Esophagus squamous epithelium (tissue), 5 donors: ENCODE data around the gene ITPKB. TPM values are rescaled to one million over a fixed set of nuclear protein-coding genes. Genes with fewer than 3 reads are reported as not detected.

Source experiments
- DNase-seq: peaks from one replicate; lab custom pipeline; 2025; lab: John Stamatoyannopoulos, UW
- H3K27ac ChIP-seq, 4 donors: fragments of 200-600 bp; sonication (generic); one replicate each; pipeline ENCODE4 v1.5.1; 2016 to 2019; ENCODE audit warnings: mild to moderate bottlenecking in 1 of 4
- H3K27me3 ChIP-seq, 4 donors: fragments of 200-600 bp; sonication (generic); 1 replicate in 3 of 4; 2 replicates in 1 of 4; pipeline versions ENCODE4 v1.5.1 to v1.6.0; 2017 to 2021; ENCODE audit warnings: antibody characterized with exemption in 1 of 4
- H3K36me3 ChIP-seq, 3 donors: fragments of 200-600 bp; sonication (generic); one replicate each; pipeline ENCODE4 v1.5.1; 2016 to 2019
- H3K4me1 ChIP-seq, 3 donors: fragments of 200-600 bp; sonication (generic); one replicate each; pipeline ENCODE4 v1.5.1; 2017 to 2019
- H3K4me3 ChIP-seq, 4 donors: fragments of 200-600 bp; sonication (generic); 1 replicate in 3 of 4; 2 replicates in 1 of 4; pipeline ENCODE4 v1.5.1; 2016 to 2019; ENCODE audit warnings: mild to moderate bottlenecking in 2 of 4, moderate library complexity in 1 of 4
- H3K9me3 ChIP-seq, 3 donors: fragments of 200-600 bp; sonication (generic); one replicate each; pipeline ENCODE4 v1.5.1; 2016 to 2019
- POLR2A ChIP-seq, 4 donors: fragments of 450-650 bp; IDR thresholded peaks; one replicate each; pipeline ENCODE4 v1.6.1; 2017; ENCODE audit warnings: antibody characterized with exemption in 4 of 4, mild to moderate bottlenecking in 4 of 4, moderate library complexity in 3 of 4
- WGBS, 2 donors: methylation state at CpG; one replicate each; pipeline ENCODE4 v1.1.5; 2018; 5-methylcytosine and 5-hydroxymethylcytosine counted together
- intact Hi-C: fragments of 100-400 bp; cut with DNase I; formaldehyde crosslinking; loops from one replicate; pipeline ENCODE4 v1.15.0; 2022
- total RNA-seq, 4 donors: library from RNA; depleted of rRNA; stranded (reverse); fragments of >200 nt; gene quantifications; one replicate each; pipeline ENCODE4 v1.1.0, GENCODE V29; 2016
- TF ChIP-seq, protein P1 (sequence below), 6 experiments: fragments of 450-650 bp in 4 of 6; fragments of 200-600 bp in 2 of 6; sonication (generic) in 2 of 6; IDR thresholded peaks; one replicate each; pipeline ENCODE4 v1.5.1; 2016 to 2019; ENCODE audit warnings: antibody characterized with exemption in 6 of 6, mild to moderate bottlenecking in 4 of 6, moderate library complexity in 4 of 6
- donor health status: DM: yes; HTN: yes; CAD: no.

ITPKB gene
- total RNA-seq, 4 donors from 2014 or later, result 10.7 to 22.3 (median 15.9) TPM

DNA sequence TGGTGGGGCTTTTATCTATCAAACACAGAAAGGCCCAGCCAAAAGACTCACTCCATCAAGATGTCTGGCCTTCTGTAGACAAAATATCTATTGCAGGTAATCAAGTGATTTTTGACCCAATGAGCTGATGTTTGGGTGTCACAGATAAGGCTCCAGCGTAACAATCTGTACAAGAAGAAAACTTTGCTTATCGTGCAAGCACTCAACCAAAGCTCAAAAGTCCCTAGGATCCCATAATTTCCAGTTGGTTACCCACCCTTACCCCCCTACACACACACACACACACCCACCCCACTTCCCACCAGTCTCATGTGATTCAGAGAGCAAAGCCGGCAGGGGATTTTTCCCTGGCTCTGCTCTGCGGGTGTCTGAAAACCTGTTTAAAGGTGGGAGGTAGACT lies 5.8 kb downstream of the ITPKB start:
- WGBS, 2 donors, result 46 to 78% methylated on average over 4 of the region's 4 CpGs
- H3K4me1 ChIP-seq, result peaks cover 24 to 85% (median 60%) of the 10 kb centered on the region in 3 donors
- intact Hi-C loops, result loop anchor here (10.0 kb wide), 1 partner anchor 89 kb away; no protein-coding TSS in a partner anchor
- peak overlapping the region in 3 of 4 donors; percentile 22 to 93 (median 68) for H3K4me3 ChIP-seq
- H3K27ac ChIP-seq, result peak overlapping the region; percentile 42 to 96 (median 92)
- DNase-seq, result no peak
- H3K36me3 ChIP-seq, result peaks cover 0 to 45% (median 10%) of the 10 kb centered on the region in 3 donors
- no peak for TF ChIP-seq POLR2A (IDR thresholded peaks at IDR 0.05)
- TF ChIP-seq, protein P1, sequence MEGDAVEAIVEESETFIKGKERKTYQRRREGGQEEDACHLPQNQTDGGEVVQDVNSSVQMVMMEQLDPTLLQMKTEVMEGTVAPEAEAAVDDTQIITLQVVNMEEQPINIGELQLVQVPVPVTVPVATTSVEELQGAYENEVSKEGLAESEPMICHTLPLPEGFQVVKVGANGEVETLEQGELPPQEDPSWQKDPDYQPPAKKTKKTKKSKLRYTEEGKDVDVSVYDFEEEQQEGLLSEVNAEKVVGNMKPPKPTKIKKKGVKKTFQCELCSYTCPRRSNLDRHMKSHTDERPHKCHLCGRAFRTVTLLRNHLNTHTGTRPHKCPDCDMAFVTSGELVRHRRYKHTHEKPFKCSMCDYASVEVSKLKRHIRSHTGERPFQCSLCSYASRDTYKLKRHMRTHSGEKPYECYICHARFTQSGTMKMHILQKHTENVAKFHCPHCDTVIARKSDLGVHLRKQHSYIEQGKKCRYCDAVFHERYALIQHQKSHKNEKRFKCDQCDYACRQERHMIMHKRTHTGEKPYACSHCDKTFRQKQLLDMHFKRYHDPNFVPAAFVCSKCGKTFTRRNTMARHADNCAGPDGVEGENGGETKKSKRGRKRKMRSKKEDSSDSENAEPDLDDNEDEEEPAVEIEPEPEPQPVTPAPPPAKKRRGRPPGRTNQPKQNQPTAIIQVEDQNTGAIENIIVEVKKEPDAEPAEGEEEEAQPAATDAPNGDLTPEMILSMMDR (IDR thresholded peaks at IDR 0.05), result no peak
- H3K9me3 ChIP-seq, result no peaks in the 10 kb centered on the region
- H3K27me3 ChIP-seq, result no peaks in the 10 kb centered on the region

DNA sequence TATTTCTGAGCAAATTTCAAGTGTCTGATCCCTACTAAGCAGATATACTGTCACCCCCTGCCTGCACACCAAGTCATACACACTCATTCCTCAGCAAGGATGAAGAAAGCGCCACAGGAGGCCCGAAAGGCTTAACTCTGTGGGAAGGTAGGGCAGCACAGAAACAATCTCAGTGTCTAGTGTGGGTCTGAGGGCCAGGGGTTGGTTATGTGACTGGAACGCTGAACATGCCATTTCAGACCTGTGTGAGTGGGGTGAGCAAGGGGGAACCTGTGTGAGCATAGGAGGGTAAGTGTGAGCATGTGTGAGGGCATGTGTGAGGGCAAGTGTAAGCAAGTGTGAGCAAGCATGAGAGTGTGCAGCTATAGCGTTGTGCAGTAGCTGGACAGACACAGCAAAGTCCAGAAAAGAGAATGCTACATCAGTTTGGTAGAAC lies 6.2 kb downstream of the ITPKB start:
- WGBS, 2 donors, result 43 to 75% methylated on average over 4 of the region's 4 CpGs
- Histone ChIP-seq H3K27me3 (no peaks in the 10 kb centered on the region), H3K27ac (peak overlapping the region; percentile 33 to 96 (median 92)), H3K4me1 (peaks cover 24 to 90% (median 64%) of the 10 kb centered on the region in 3 donors), H3K9me3 (no peaks in the 10 kb centered on the region), H3K36me3 (peaks cover 0 to 47% (median 10%) of the 10 kb centered on the region in 3 donors), H3K4me3 (peak overlapping the region in 3 of 4 donors; percentile 22 to 93 (median 68))
- TF ChIP-seq, protein P1 (IDR thresholded peaks at IDR 0.05), result no peak
- no peak for TF ChIP-seq POLR2A (IDR thresholded peaks at IDR 0.05)
- DNase-seq, result no peak
- intact Hi-C loops, result loop anchor here (10.0 kb wide), 1 partner anchor 88 kb away; no protein-coding TSS in a partner anchor

DNA sequence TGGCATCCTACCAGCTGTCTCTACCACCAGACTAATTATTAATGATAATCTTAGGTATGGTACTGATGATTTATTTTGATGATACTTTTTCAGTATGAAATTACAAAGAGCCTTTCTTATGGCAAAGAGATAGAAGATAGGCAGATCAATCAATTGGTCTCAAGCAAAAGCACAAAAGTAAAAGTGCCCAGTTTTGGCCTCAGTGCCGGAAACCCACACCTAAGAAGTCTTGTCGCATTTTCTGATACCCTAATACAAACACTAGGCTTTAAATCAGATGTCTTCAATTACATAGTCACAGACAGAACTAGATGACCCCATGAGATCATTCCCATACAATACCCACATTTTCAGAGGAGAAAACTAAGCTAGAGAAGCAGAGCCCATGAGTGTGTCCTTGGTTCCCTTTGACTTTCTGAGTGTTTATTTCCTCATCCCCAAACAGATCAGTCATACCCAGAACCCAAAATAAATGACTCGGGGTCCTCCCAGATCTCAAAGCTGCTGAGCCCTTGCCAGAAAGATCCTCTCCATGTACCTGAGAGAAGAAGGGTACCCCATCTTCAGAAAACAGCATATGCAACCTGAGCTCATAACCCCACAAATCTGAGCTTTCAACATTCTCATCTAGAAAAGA lies 7.7 kb downstream of the ITPKB start:
- intact Hi-C loops, result loop anchor here (10.0 kb wide), 1 partner anchor 87 kb away; no protein-coding TSS in a partner anchor
- H3K27ac ChIP-seq, result peak overlapping the region in 3 of 4 donors; percentile 59 to 96 (median 91)
- peaks cover 24 to 95% (median 63%) of the 10 kb centered on the region in 3 donors for H3K4me1 ChIP-seq
- peak overlapping the region in 1 of 4 donors; percentile 35 for H3K4me3 ChIP-seq
- no peaks in the 10 kb centered on the region for H3K9me3 ChIP-seq
- TF ChIP-seq, protein P1 (IDR thresholded peaks at IDR 0.05), result no peak
- TF ChIP-seq POLR2A (IDR thresholded peaks at IDR 0.05), result no peak
- H3K36me3 ChIP-seq, result peaks cover 0 to 46% (median 7%) of the 10 kb centered on the region in 3 donors
- no peaks in the 10 kb centered on the region for H3K27me3 ChIP-seq
- DNase-seq, result no peak
- 56% methylated on average over 3 of the region's 3 CpGs for WGBS, 2 donors

DNA sequence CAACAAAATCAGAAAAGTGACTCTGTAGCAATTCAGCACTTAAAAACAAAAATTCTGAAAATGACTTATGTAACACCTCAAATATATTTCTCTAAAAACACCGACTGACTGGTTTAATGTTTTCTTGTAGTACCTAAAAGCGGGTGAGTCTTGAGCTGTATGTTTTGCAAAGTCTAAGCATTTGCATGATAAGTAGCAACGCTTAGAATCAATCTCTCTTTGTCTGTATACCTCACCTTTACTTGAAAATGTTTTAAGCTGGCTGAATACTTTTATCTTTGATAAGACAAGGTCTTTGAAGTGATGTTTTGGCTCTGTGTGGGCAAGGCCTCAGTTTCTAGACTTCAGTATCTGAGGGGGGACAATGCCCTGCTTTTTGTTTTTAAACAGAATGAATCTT lies 8.2 kb downstream of the ITPKB start:
- Histone ChIP-seq H3K27ac (peak overlapping the region in 3 of 4 donors; percentile 59 to 96 (median 91)), H3K4me1 (peaks cover 20 to 95% (median 57%) of the 10 kb centered on the region in 3 donors), H3K9me3 (no peaks in the 10 kb centered on the region), H3K4me3 (peak overlapping the region in 1 of 4 donors; percentile 35), H3K36me3 (peaks cover 0 to 41% (median 2%) of the 10 kb centered on the region in 3 donors), H3K27me3 (no peaks in the 10 kb centered on the region)
- TF ChIP-seq, protein P1 (IDR thresholded peaks at IDR 0.05), result no peak
- TF ChIP-seq POLR2A (IDR thresholded peaks at IDR 0.05), result no peak
- WGBS, 2 donors, result 72 to 74% methylated on average over 3 of the region's 3 CpGs
- DNase-seq, result no peak
- intact Hi-C loops, result loop anchor here (10.0 kb wide), 1 partner anchor 86 kb away; no protein-coding TSS in a partner anchor

DNA sequence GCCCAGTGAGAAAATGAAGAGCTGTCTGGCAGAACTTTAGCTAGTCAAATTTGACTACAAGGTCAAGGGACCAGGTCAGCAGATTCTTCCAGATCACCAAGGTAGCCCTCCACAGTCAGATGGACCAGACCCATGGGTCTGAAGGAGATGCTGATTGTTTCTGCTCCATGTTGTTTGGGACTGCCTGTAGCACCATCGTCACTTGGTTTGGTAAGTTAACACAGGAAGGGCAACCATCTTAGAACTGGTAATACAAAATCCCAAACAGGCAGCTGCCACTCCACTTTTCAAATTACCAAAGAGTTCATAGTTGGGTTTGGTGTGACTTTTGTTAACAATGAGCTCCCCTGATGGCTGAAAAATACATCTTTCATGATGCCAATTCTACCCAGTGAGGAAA lies 9.0 kb downstream of the ITPKB start:
- DNase-seq, result no peak
- intact Hi-C loops, result loop anchor here (10.0 kb wide), 1 partner anchor 85 kb away; no protein-coding TSS in a partner anchor
- Histone ChIP-seq H3K27me3 (no peaks in the 10 kb centered on the region), H3K9me3 (no peaks in the 10 kb centered on the region), H3K4me3 (no peak overlapping the region), H3K4me1 (peaks cover 18 to 95% (median 58%) of the 10 kb centered on the region in 3 donors), H3K36me3 (peaks cover 0 to 41% (median 0%) of the 10 kb centered on the region in 3 donors), H3K27ac (peak overlapping the region in 3 of 4 donors; percentile 44 to 96 (median 91))
- TF ChIP-seq, protein P1 (IDR thresholded peaks at IDR 0.05), result no peak
- no peak for TF ChIP-seq POLR2A (IDR thresholded peaks at IDR 0.05)
- 88 to 100% methylated on average over 1 of the region's 1 CpG for WGBS, 2 donors
